H1 (cell line): ENCODE measurements around the gene CAMSAP1. TPM values are rescaled to one million over a fixed set of nuclear protein-coding genes. Genes with fewer than 3 reads are reported as not detected.

Source experiments
- CTCF ChIA-PET: fragments of 300-600 bp; sonication (Branson Sonifier 250); formaldehyde crosslinking; loops from one replicate; lab custom pipeline; 2021; ENCODE audit not compliant: partially characterized antibody; lab: Charles Lee
- POLR2A ChIA-PET: fragments of 300-600 bp; sonication (Branson Sonifier 250); formaldehyde crosslinking; loops from one replicate; lab custom pipeline; 2021; ENCODE audit warnings: inconsistent platforms; ENCODE audit not compliant: partially characterized antibody; lab: Charles Lee
- DNase-seq, 2 experiments: peaks; one replicate each; pipeline versions ENCODE4 v3.0.0 to v3.0.0-alpha.2; 2010 to 2022; ENCODE audit warnings: low spot score in 2 of 2, low read depth in 1 of 2, mixed read lengths in 1 of 2
- FAIRE-seq: peaks from 2 replicates; lab custom pipeline; 2011; peaks lifted over from hg19 to GRCh38; lab: Jason Lieb, UNC
- H2AFZ ChIP-seq: 2 replicates; pipeline ENCODE4 v1.8.1; 2012; ENCODE audit warnings: low read length, inconsistent platforms
- H2AK5ac ChIP-seq: 2 replicates; pipeline ENCODE4 v1.6.1; 2013; ENCODE audit warnings: low read depth, low read length
- H2BK120ac ChIP-seq: replicated peaks from 2 replicates; pipeline ENCODE3; 2013; ENCODE audit warnings: low read depth, low read length, inconsistent platforms
- H2BK12ac ChIP-seq: 2 replicates; pipeline ENCODE4 v1.6.1; 2013; ENCODE audit warnings: low read depth, low read length
- H2BK15ac ChIP-seq: 2 replicates; pipeline ENCODE4 v1.6.1; 2013; ENCODE audit warnings: low read length
- H2BK20ac ChIP-seq: 2 replicates; pipeline ENCODE4 v1.6.1; 2013; ENCODE audit warnings: low read length
- H2BK5ac ChIP-seq: 2 replicates; pipeline ENCODE4 v1.6.1; 2013; ENCODE audit warnings: low read depth, low read length
- H3K14ac ChIP-seq: 2 replicates; pipeline ENCODE4 v1.6.1; 2013; ENCODE audit warnings: inconsistent platforms; ENCODE audit not compliant: insufficient read length
- H3K18ac ChIP-seq: 2 replicates; pipeline ENCODE4 v1.6.1; 2013; ENCODE audit warnings: low read length; ENCODE audit errors: extremely low read depth
- H3K23ac ChIP-seq: 2 replicates; pipeline ENCODE4 v1.6.1; 2013; ENCODE audit warnings: inconsistent platforms; ENCODE audit not compliant: insufficient read length
- H3K23me2 ChIP-seq: 2 replicates; pipeline ENCODE4 v1.6.1; 2013; ENCODE audit warnings: low read depth, low read length
- H3K27ac ChIP-seq: 2 replicates; pipeline ENCODE4 v1.6.1; 2011; ENCODE audit warnings: low read depth, low read length, inconsistent platforms
- H3K27me3 ChIP-seq, 4 experiments: replicated peaks in 1 of 4; 1 replicate in 1 of 4; 2 replicates in 3 of 4; pipeline versions ENCODE4 v1.6.1 to v1.8.1; 2011 to 2013; ENCODE audit warnings: low read length in 3 of 4, mild to moderate bottlenecking in 3 of 4, inconsistent platforms in 2 of 4, mixed read lengths in 2 of 4, moderate library complexity in 1 of 4; ENCODE audit not compliant: control insufficient read depth in 3 of 4, insufficient read depth in 3 of 4; ENCODE audit errors: extremely low read depth in 1 of 4
- H3K36me3 ChIP-seq, 4 experiments: 2 replicates each; pipeline versions ENCODE4 v1.6.1 to v1.8.1; 2011 to 2013; ENCODE audit warnings: mild to moderate bottlenecking in 4 of 4, low read length in 3 of 4, moderate library complexity in 2 of 4, control low read depth in 1 of 4, inconsistent platforms in 1 of 4; ENCODE audit not compliant: insufficient read depth in 4 of 4, control insufficient read depth in 2 of 4
- H3K4ac ChIP-seq: replicated peaks from 2 replicates; pipeline ENCODE3; 2013; ENCODE audit warnings: low read length, low read depth, mixed read lengths, inconsistent platforms; ENCODE audit not compliant: insufficient read length
- H3K4me1 ChIP-seq, 4 experiments: replicated peaks in 1 of 4; 1 replicate in 1 of 4; 2 replicates in 3 of 4; pipeline versions ENCODE4 v1.6.1 to v1.8.1; 2011 to 2013; ENCODE audit warnings: low read length in 3 of 4, inconsistent platforms in 2 of 4, mixed read lengths in 1 of 4; ENCODE audit not compliant: insufficient read depth in 4 of 4, control insufficient read depth in 3 of 4
- H3K4me2 ChIP-seq, 2 experiments: 2 replicates each; pipeline versions ENCODE4 v1.6.1 to v1.8.1; 2011 to 2013; ENCODE audit warnings: low read depth in 2 of 2, low read length in 2 of 2, control low read depth in 1 of 2, inconsistent platforms in 1 of 2, mild to moderate bottlenecking in 1 of 2; ENCODE audit not compliant: insufficient read depth in 1 of 2
- H3K4me3 ChIP-seq, 4 experiments: fragments of 200-600, 300-600 bp in 1 of 4; sonication (generic), shearing (Covaris generic), sonication (Bioruptor Twin) in 1 of 4; 2 replicates each; pipeline versions ENCODE4 v1.5.1 to v1.8.1; 2011 to 2016; ENCODE audit warnings: low read length in 4 of 4, low read depth in 3 of 4, control low read depth in 2 of 4, inconsistent platforms in 2 of 4, mild to moderate bottlenecking in 2 of 4, mixed read lengths in 1 of 4, moderate library complexity in 1 of 4; ENCODE audit not compliant: insufficient read depth in 2 of 4; ENCODE audit errors: extremely low read depth in 1 of 4
- H3K56ac ChIP-seq: replicated peaks from 2 replicates; pipeline ENCODE3; 2013; ENCODE audit warnings: low read depth, mild to moderate bottlenecking, mixed read lengths, low read length, inconsistent platforms; ENCODE audit not compliant: insufficient read length
- H3K79me1 ChIP-seq: 2 replicates; pipeline ENCODE4 v1.6.1; 2013; ENCODE audit warnings: low read depth, low read length, control low read depth
- H3K79me2 ChIP-seq, 2 experiments: 2 replicates each; pipeline versions ENCODE4 v1.6.1 to v1.8.1; 2012 to 2013; ENCODE audit warnings: low read length in 2 of 2, mild to moderate bottlenecking in 2 of 2, inconsistent platforms in 1 of 2; ENCODE audit not compliant: insufficient read depth in 2 of 2, control insufficient read depth in 1 of 2
- H3K9ac ChIP-seq, 4 experiments: replicated peaks in 1 of 4; 1 replicate in 1 of 4; 2 replicates in 3 of 4; pipeline versions ENCODE4 v1.6.1 to v1.8.1; 2011 to 2013; ENCODE audit warnings: low read depth in 3 of 4, low read length in 3 of 4, control low read depth in 2 of 4, mild to moderate bottlenecking in 2 of 4, moderate library complexity in 2 of 4, inconsistent platforms in 1 of 4; ENCODE audit errors: extremely low read depth in 1 of 4
- H3K9me3 ChIP-seq, 2 experiments: 2 replicates each; pipeline versions ENCODE4 v1.6.1 to v1.8.1; 2012 to 2013; ENCODE audit warnings: mild to moderate bottlenecking in 2 of 2, moderate library complexity in 2 of 2, control low read depth in 1 of 2, inconsistent platforms in 1 of 2, low read depth in 1 of 2, low read length in 1 of 2, mixed read lengths in 1 of 2; ENCODE audit not compliant: insufficient read depth in 2 of 2
- H4K20me1 ChIP-seq, 2 experiments: replicated peaks in 1 of 2; 2 replicates each; pipeline versions ENCODE3 to v1.8.1; 2011 to 2013; ENCODE audit warnings: inconsistent platforms in 2 of 2, low read length in 2 of 2, mild to moderate bottlenecking in 1 of 2; ENCODE audit not compliant: insufficient read depth in 2 of 2, control insufficient read depth in 1 of 2
- H4K5ac ChIP-seq: 2 replicates; pipeline ENCODE4 v1.6.1; 2013; ENCODE audit warnings: low read length, low read depth, mixed read lengths, inconsistent platforms; ENCODE audit not compliant: insufficient read length
- H4K8ac ChIP-seq: 2 replicates; pipeline ENCODE4 v1.8.0; 2013; ENCODE audit warnings: mild to moderate bottlenecking, moderate library complexity, low read length, inconsistent platforms; ENCODE audit not compliant: insufficient read depth; ENCODE audit errors: extremely low read depth
- H4K91ac ChIP-seq: replicated peaks from 2 replicates; pipeline ENCODE3; 2013; ENCODE audit warnings: low read length, mixed read lengths, inconsistent platforms; ENCODE audit not compliant: insufficient read length
- EP300 ChIP-seq, 2 experiments: IDR thresholded peaks; 1 replicate in 1 of 2; 2 replicates in 1 of 2; pipeline ENCODE4 v1.6.1; 2011 to 2012; ENCODE audit warnings: low read depth in 2 of 2, low read length in 2 of 2, mild to moderate bottlenecking in 2 of 2, borderline replicate concordance in 1 of 2, inconsistent platforms in 1 of 2, moderate library complexity in 1 of 2
- JUN ChIP-seq: IDR thresholded peaks from 2 replicates; pipeline ENCODE4 v1.6.1; 2011; ENCODE audit warnings: low read depth, mild to moderate bottlenecking, improper control_type of control experiment, low read length
- RAD21 ChIP-seq, 2 experiments: IDR thresholded peaks in 1 of 2; conservative IDR thresholded peaks in 1 of 2; 2 replicates each; pipeline ENCODE4 v1.6.1; 2011; ENCODE audit warnings: low read depth in 2 of 2, low read length in 2 of 2, improper control_type of control experiment in 1 of 2, inconsistent platforms in 1 of 2, mild to moderate bottlenecking in 1 of 2, moderate library complexity in 1 of 2
- SAP30 ChIP-seq: fragments of 300-600 bp; sonication (generic); IDR thresholded peaks from 2 replicates; pipeline ENCODE4 v1.7.1; 2012; ENCODE audit warnings: low read length, moderate library complexity, mild to moderate bottlenecking, inconsistent platforms; ENCODE audit not compliant: insufficient read depth, insufficient replicate concordance
- SRF ChIP-seq: IDR thresholded peaks from 2 replicates; pipeline ENCODE4 v1.6.1; 2011; ENCODE audit warnings: mild to moderate bottlenecking, low read depth, low read length, moderate library complexity
- SUZ12 ChIP-seq: fragments of 200-600 bp; sonication (generic); IDR thresholded peaks from 2 replicates; pipeline ENCODE4 v1.6.1; 2012; ENCODE audit warnings: mild to moderate bottlenecking, inconsistent platforms, low read length, moderate library complexity, mixed read lengths
- YY1 ChIP-seq: IDR thresholded peaks from 2 replicates; pipeline ENCODE4 v1.6.1; 2011; ENCODE audit warnings: low read depth, mild to moderate bottlenecking, low read length
- WGBS, 2 experiments: shearing (Covaris generic) in 1 of 2; methylation state at CpG; one replicate each; pipeline versions ENCODE4 v1.1.6 to v1.1.7; 2013 to 2015; ENCODE audit warnings: low lambda C conversion rate in 2 of 2, mixed read lengths in 2 of 2, inconsistent platforms in 1 of 2, low coverage in 1 of 2, missing lambda C conversion rate in 1 of 2; ENCODE audit not compliant: insufficient replicate concordance in 2 of 2, insufficient coverage in 1 of 2, insufficient read length in 1 of 2; ENCODE audit errors: extremely low coverage in 1 of 2, missing lambda C conversion rate in 1 of 2; 5-methylcytosine and 5-hydroxymethylcytosine counted together
- polyA plus RNA-seq, 7 experiments: library from polyadenylated mRNA; depleted of rRNA in 3 of 7; stranded (reverse) in 5 of 7; unstranded in 2 of 7; fragments of >200 nt in 5 of 7; fragments of 200-250 nt in 2 of 7; gene quantifications; 1 replicate in 5 of 7; 2 replicates in 1 of 7; 4 replicates in 1 of 7; pipeline versions ENCODE4 v1.2.1 to v1.2.3, GENCODE V29; 2011 to 2013; ENCODE audit warnings: missing spikeins in 2 of 7, mixed read lengths in 2 of 7
- total RNA-seq: library from RNA; stranded (reverse); fragmentation: NEBNext Ultra II Directional; extraction: Animal tissue kit (Norgen Biotek cat#: 25700); gene quantifications from 2 replicates; pipeline ENCODE4 v1.2.1, GENCODE V29; 2021

CAMSAP1 gene
- total and polyA plus RNA-seq, 2 of the 8 experiments (the other 6 are each of a cell fraction or from before 2014, with no cell fraction given), result 13.4 to 44.0 TPM

GRCh38 chr9:135792268-135793128 lies 114.8 kb downstream of the CAMSAP1 start:
- Histone ChIP-seq H4K20me1 (no peaks in the 10 kb centered on the region), H3K4ac (no peak overlapping the region), H3K14ac (no peak overlapping the region), H2BK120ac (no peak overlapping the region), H3K27me3 (no peaks in the 10 kb centered on the region), H3K4me1 (no peaks in the 10 kb centered on the region), H3K79me2 (no peaks in the 10 kb centered on the region), H3K23me2 (no peaks in the 10 kb centered on the region), H3K79me1 (no peaks in the 10 kb centered on the region), H4K91ac (no peak overlapping the region), H2BK20ac (no peak overlapping the region), H2BK15ac (no peak overlapping the region), H3K9ac (no peak overlapping the region), H3K23ac (no peak overlapping the region), H2BK12ac (no peak overlapping the region), H2AK5ac (no peak overlapping the region), H2AFZ (no peak overlapping the region), H3K18ac (no peak overlapping the region), H3K9me3 (no peaks in the 10 kb centered on the region), H3K4me2 (no peak overlapping the region), H4K5ac (no peak overlapping the region), H3K36me3 (no peaks in the 10 kb centered on the region), H2BK5ac (no peak overlapping the region), H3K56ac (no peak overlapping the region), H4K8ac (no peak overlapping the region), H3K4me3 (no peak overlapping the region), H3K27ac (no peak overlapping the region)
- POLR2A ChIA-PET, result no interaction called here
- FAIRE-seq (no peak), DNase-seq (no peak)
- CTCF ChIA-PET, result interaction anchor here (1.1 kb wide), 2 partner anchors 90 to 169 kb away, joined by 3 read pairs; partner anchors contain the start of genes KCNT1 and UBAC1
- WGBS, 2 experiments, result 93% methylated on average over 28 of the region's 31 CpGs; no CpG with 5 or more reads in 1 of the 2 experiments
- TF ChIP-seq SUZ12 (no peak), YY1 (no peak), SRF (no peak), RAD21 (IDR thresholded peaks at IDR 0.05 in 1 of 2, conservative IDR thresholded peaks at IDR 0.05 in 1 of 2; ENCODE audit: low read depth in 2 of 2, low read length in 2 of 2) (peak; percentile 2 to 23; a peak in 1 of 4 replicates), EP300 (IDR thresholded peaks at IDR 0.05; ENCODE audit: borderline replicate concordance in 1 of 2, low read depth in 2 of 2, low read length in 2 of 2) (no peak), SAP30 (no peak), JUN (no peak)
